CD1c-positive myeloid dendritic cell (primary cell): ENCODE measurements around the gene LHX6.

ENCODE experiments used
- DNase-seq: peaks from one replicate; pipeline ENCODE4 v3.0.0-alpha.2; 2016; ENCODE audit errors: extremely low spot score

The LHX6 gene

GRCh38 chr9:122216138-122216797, 12.5 kb downstream of the LHX6 start:
- DNase-seq: no peak

- no peak for DNase-seq
Observed at GRCh38 chr9:122215663-122216062, 13.1 kb downstream of the LHX6 start.

- DNase-seq: no peak
Observed at GRCh38 chr9:122214507-122214906, 14.2 kb downstream of the LHX6 start.

- peak; percentile 17 for DNase-seq
Observed at GRCh38 chr9:122213589-122214413, 15.0 kb downstream of the LHX6 start.

GRCh38 chr9:122213102-122213588, 15.6 kb downstream of the LHX6 start:
- DNase-seq: no peak

- DNase-seq: no peak
Observed at GRCh38 chr9:122212473-122213004, 16.2 kb downstream of the LHX6 start.

GRCh38 chr9:122209451-122209850, 19.3 kb downstream of the LHX6 start:
- DNase-seq: no peak

- no peak for DNase-seq
Observed at GRCh38 chr9:122207096-122207495, 21.7 kb downstream of the LHX6 start.

GRCh38 chr9:122206118-122207046, 22.4 kb downstream of the LHX6 start:
- DNase-seq: no peak

GRCh38 chr9:122205176-122205575, 23.6 kb downstream of the LHX6 start:
- no peak for DNase-seq

- DNase-seq: no peak
Observed at GRCh38 chr9:122204491-122204890, 24.3 kb downstream of the LHX6 start.

GRCh38 chr9:122204055-122204454, 24.7 kb downstream of the LHX6 start:
- no peak for DNase-seq

- no peak for DNase-seq
Observed at GRCh38 chr9:122202111-122202510, 26.6 kb downstream of the LHX6 start.

- DNase-seq: no peak
Observed at GRCh38 chr9:122201641-122202040, 27.1 kb downstream of the LHX6 start.

- DNase-seq: no peak
Observed at GRCh38 chr9:122200960-122201595, 27.7 kb downstream of the LHX6 start.

GRCh38 chr9:122197882-122198281, 30.9 kb downstream of the LHX6 start:
- no peak for DNase-seq

- DNase-seq: no peak
Observed at GRCh38 chr9:122197426-122197825, 31.3 kb downstream of the LHX6 start.

GRCh38 chr9:122195875-122196274, 32.9 kb downstream of the LHX6 start:
- no peak for DNase-seq

GRCh38 chr9:122193651-122194050, 35.1 kb downstream of the LHX6 start:
- DNase-seq: no peak

GRCh38 chr9:122192914-122193525, 35.7 kb downstream of the LHX6 start:
- DNase-seq: no peak
